B cell (primary cell): ENCODE data around the gene MLLT10. TPM values are rescaled to one million over a fixed set of nuclear protein-coding genes. Genes with fewer than 3 reads are reported as not detected.

Source experiments
- ATAC-seq: fragments of 200-7000 bp; cut with Tn5 transposase; one replicate; pipeline ENCODE4 v1.10.0; 2021; ENCODE audit warnings: low read depth, mild to moderate bottlenecking, moderate number of reproducible peaks, moderate library complexity
- CTCF ChIA-PET: fragments of 350-600 bp; sonication (Branson Sonifier 250); formaldehyde crosslinking; loops from one replicate; lab custom pipeline; 2021; ENCODE audit warnings: antibody characterized with exemption, inconsistent platforms; lab: Charles Lee
- POLR2A ChIA-PET: fragments of 350-600 bp; sonication (Branson Sonifier 250); formaldehyde crosslinking; loops from one replicate; lab custom pipeline; 2021; ENCODE audit warnings: antibody characterized with exemption; lab: Charles Lee
- DNase-seq: peaks from one replicate; pipeline ENCODE4 v3.0.0; 2013
- H2AFZ ChIP-seq: 2 replicates; pipeline ENCODE4 v1.6.1; 2012; ENCODE audit warnings: mild to moderate bottlenecking, low read depth, low read length; ENCODE audit not compliant: insufficient read depth, poor library complexity, severe bottlenecking
- H3K27ac ChIP-seq, 2 donors: 1 replicate in 1 of 2; 2 replicates in 1 of 2; pipeline ENCODE4 v1.5.1; 2012 to 2013; ENCODE audit warnings: low read length in 2 of 2, mild to moderate bottlenecking in 2 of 2, moderate library complexity in 1 of 2
- H3K27me3 ChIP-seq, 4 experiments: fragments of 200-600 bp in 1 of 4; sonication (generic) in 1 of 4; replicated peaks in 1 of 4; 1 replicate in 2 of 4; 2 replicates in 2 of 4; pipeline versions ENCODE4 v1.6.1 to v1.7.0; 2013 to 2016; ENCODE audit warnings: low read length in 3 of 4, mild to moderate bottlenecking in 2 of 4, mixed read lengths in 1 of 4, moderate library complexity in 1 of 4; ENCODE audit not compliant: insufficient read depth in 4 of 4, control insufficient read depth in 3 of 4; ENCODE audit errors: control extremely low read depth in 1 of 4
- H3K36me3 ChIP-seq, 2 experiments: replicated peaks in 1 of 2; 1 replicate in 1 of 2; 2 replicates in 1 of 2; pipeline versions ENCODE4 v1.6.1 to v1.7.1; 2013; ENCODE audit warnings: low read length in 1 of 2; ENCODE audit not compliant: insufficient read depth in 2 of 2, control insufficient read depth in 1 of 2; ENCODE audit errors: control extremely low read depth in 1 of 2, extremely low read depth in 1 of 2
- H3K4me1 ChIP-seq, 2 donors: fragments of 200-600 bp in 1 of 2; sonication (generic) in 1 of 2; 1 replicate in 1 of 2; 2 replicates in 1 of 2; pipeline versions ENCODE4 v1.5.1 to v1.6.1; 2013 to 2017; ENCODE audit warnings: low read length in 2 of 2; ENCODE audit not compliant: control insufficient read depth in 2 of 2, insufficient read depth in 2 of 2
- H3K4me2 ChIP-seq: replicated peaks from 2 replicates; pipeline ENCODE3; 2012; ENCODE audit warnings: mild to moderate bottlenecking, low read depth, low read length; ENCODE audit not compliant: poor library complexity, severe bottlenecking
- H3K4me3 ChIP-seq, 5 experiments: fragments of 200-600 bp in 1 of 5; sonication (generic) in 1 of 5; 1 replicate in 3 of 5; 2 replicates in 2 of 5; pipeline versions ENCODE4 v1.5.1 to v1.7.0; 2011 to 2016; ENCODE audit warnings: low read length in 4 of 5, mild to moderate bottlenecking in 4 of 5, low read depth in 2 of 5, control low read depth in 1 of 5, moderate library complexity in 1 of 5; ENCODE audit not compliant: insufficient read depth in 1 of 5; ENCODE audit errors: control extremely low read depth in 1 of 5, extremely low read depth in 1 of 5
- H3K79me2 ChIP-seq: fragments of 200-600 bp; sonication (generic); one replicate; pipeline ENCODE4 v1.6.0; 2016; ENCODE audit warnings: low read length; ENCODE audit not compliant: control insufficient read depth, insufficient read depth
- H3K9ac ChIP-seq: fragments of 200-600 bp; sonication (generic); 2 replicates; pipeline ENCODE4 v1.6.1; 2017; ENCODE audit warnings: mild to moderate bottlenecking, low read length, moderate library complexity
- H3K9me3 ChIP-seq, 3 donors: one replicate each; pipeline versions ENCODE4 v1.6.1 to v1.7.1; 2013; ENCODE audit warnings: low read length in 2 of 3; ENCODE audit not compliant: control insufficient read depth in 2 of 3, insufficient read depth in 1 of 3; ENCODE audit errors: control extremely low read depth in 1 of 3
- H4K20me1 ChIP-seq: 2 replicates; pipeline ENCODE4 v1.6.0; 2012; ENCODE audit warnings: mild to moderate bottlenecking, low read length; ENCODE audit not compliant: insufficient read depth, control insufficient read depth, poor library complexity, severe bottlenecking
- H3K27ac Mint-ChIP-seq: one replicate; pipeline ENCODE4 v1.8.0; 2021; ENCODE audit warnings: mixed read lengths
- H3K27me3 Mint-ChIP-seq: one replicate; pipeline ENCODE4 v1.8.0; 2021; ENCODE audit warnings: mixed read lengths
- H3K4me1 Mint-ChIP-seq: one replicate; pipeline ENCODE4 v1.8.0; 2021; ENCODE audit warnings: mixed read lengths
- H3K4me3 Mint-ChIP-seq: one replicate; pipeline ENCODE4 v1.8.0; 2021; ENCODE audit warnings: mixed read lengths
- H3K9me3 Mint-ChIP-seq: one replicate; pipeline ENCODE4 v1.8.0; 2022; ENCODE audit warnings: mixed read lengths; ENCODE audit not compliant: insufficient read depth
- CTCF ChIP-seq: fragments of 200-600 bp; IDR thresholded peaks from one replicate; pipeline ENCODE4 v1.8.0; 2022; ENCODE audit warnings: antibody characterized with exemption, mild to moderate bottlenecking
- EZH2 ChIP-seq: IDR thresholded peaks from 2 replicates; pipeline ENCODE4 v1.6.1; 2012; ENCODE audit warnings: borderline replicate concordance, low read depth, mild to moderate bottlenecking, moderate library complexity, low read length; ENCODE audit not compliant: insufficient read depth, poor library complexity, severe bottlenecking
- WGBS: methylation state at CpG from one replicate; pipeline ENCODE4 v1.1.5; 2013; ENCODE audit warnings: missing lambda C conversion rate; ENCODE audit not compliant: insufficient coverage; 5-methylcytosine and 5-hydroxymethylcytosine counted together
- intact Hi-C: fragments of 100-400 bp; cut with micrococcal nuclease; formaldehyde crosslinking; loops from one replicate; pipeline ENCODE4 v1.10.0; 2022
- polyA plus RNA-seq: library from polyadenylated mRNA; depleted of rRNA; stranded (reverse); fragments of >200 nt; gene quantifications from 2 replicates; pipeline ENCODE4 v1.2.3, GENCODE V29; 2012
- total RNA-seq, 2 donors: library from RNA; stranded (reverse); fragments of 120-200 nt in 1 of 2; gene quantifications; 1 replicate in 1 of 2; 2 replicates in 1 of 2; pipeline versions ENCODE4 v1.2.3 to v1.2.4, GENCODE V29; 2013 to 2022

The MLLT10 gene
- total and polyA plus RNA-seq, 2 donors (not counting 1 experiment from before 2014, with no cell fraction given): 21.7 to 70.5 TPM

GRCh38 chr10:21518641-21519396, 15.2 kb upstream of the MLLT10 start:
- H2AFZ ChIP-seq: no peak overlapping the region
- CTCF ChIA-PET: interaction anchor here (0.7 to 1.5 kb wide), 7 partner anchors 15 to 826 kb away, joined by 3 to 8 read pairs (median 4); partner anchors contain the start of genes MLLT10 and SPAG6

More at GRCh38 chr10:21518641-21519396, 15.2 kb upstream of the MLLT10 start:
- peaks cover 0 to 7% (median 0%) of the 10 kb centered on the region in 3 donors for H3K9me3 ChIP-seq
- peak overlapping the region; percentile 89 for H3K4me2 ChIP-seq
- peak overlapping the region; percentile 56 for H3K27ac Mint-ChIP-seq
- H3K4me3 ChIP-seq: peak overlapping the region in 1 of 5 experiments; percentile 15
- H3K4me1 ChIP-seq: peaks cover 37 to 49% of the 10 kb centered on the region in 2 donors
- peaks cover 12% of the 10 kb centered on the region for H4K20me1 ChIP-seq
- no peak for TF ChIP-seq EZH2
- TF ChIP-seq CTCF: no peak
- H3K4me1 Mint-ChIP-seq: peaks cover 36% of the 10 kb centered on the region
- H3K4me3 Mint-ChIP-seq: peak overlapping the region; percentile 85
- intact Hi-C loops: loop anchor here (1.0 kb wide), 1 partner anchor 8 kb away; no protein-coding TSS in a partner anchor
- H3K27me3 Mint-ChIP-seq: peaks cover 83% of the 10 kb centered on the region
- peak; percentile 46 for DNase-seq
- H3K9ac ChIP-seq: no peak overlapping the region
- no peaks in the 10 kb centered on the region for H3K79me2 ChIP-seq
- no peaks in the 10 kb centered on the region for H3K36me3 ChIP-seq
- H3K27me3 ChIP-seq: peaks cover 0 to 76% (median 75%) of the 10 kb centered on the region in 4 experiments
- POLR2A ChIA-PET: interaction anchor here (1.0 to 1.3 kb wide), 3 partner anchors 8 to 14 kb away, joined by 5 to 7 read pairs (median 6); no protein-coding TSS in a partner anchor
- ATAC-seq: no peak
- no peak overlapping the region for H3K27ac ChIP-seq
- no peaks in the 10 kb centered on the region for H3K9me3 Mint-ChIP-seq
- WGBS: 5% methylated on average over 6 of the region's 16 CpGs
